Embryonic facial prominence (tissue), 1 donor: Measurements from ENCODE around the gene DNAJC16.
A peak's percentile ranks its signal among the peaks of the same experiment; 100 is the strongest.
"Not testable (repeated sequence)": the region's sequence is repeated elsewhere in the genome, so short reads cannot be mapped to it uniquely, and the experiment has no call there.

ENCODE experiments used
- DNase-seq: peaks from one replicate; pipeline ENCODE4 v3.0.0-alpha.2; 2016; ENCODE audit errors: extremely low spot score

Gene DNAJC16

GRCh38 chr1:15579683-15580047 is 53.0 kb downstream of the DNAJC16 start:
- DNase-seq: no peak

DNA sequence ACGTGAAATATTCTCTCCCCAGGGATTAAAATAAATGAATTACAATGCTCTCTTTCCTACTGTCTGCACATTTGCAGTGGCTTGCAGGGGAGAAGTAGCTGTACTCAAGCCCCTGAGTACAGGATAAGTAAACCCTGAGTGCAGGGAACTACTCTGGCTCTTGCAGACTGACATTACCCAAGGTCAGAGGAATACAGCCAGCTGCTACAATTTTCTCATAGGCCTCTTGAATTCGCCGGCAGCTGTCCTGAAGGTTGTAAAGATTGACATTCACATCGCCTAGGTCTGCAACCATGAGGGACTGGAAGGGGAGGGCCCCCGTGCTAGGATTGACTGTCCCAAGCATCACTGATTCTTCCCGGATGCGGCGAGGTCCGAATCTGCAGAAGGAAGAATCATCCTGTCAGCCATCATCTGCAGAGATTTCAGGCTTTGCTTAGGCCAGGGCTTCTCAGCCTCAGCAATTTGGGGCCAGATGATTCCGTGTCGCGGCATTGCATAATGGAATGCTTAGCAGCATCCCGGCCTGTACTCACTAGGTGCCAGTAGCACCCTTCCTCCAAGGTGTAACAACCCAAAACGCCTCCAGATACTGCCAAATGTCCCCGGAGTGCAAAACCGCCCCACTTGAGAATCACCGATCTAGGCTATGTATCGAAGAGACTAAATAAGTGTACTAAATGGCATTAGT is 56.5 kb downstream of the DNAJC16 start:
- DNase-seq: no peak

DNA sequence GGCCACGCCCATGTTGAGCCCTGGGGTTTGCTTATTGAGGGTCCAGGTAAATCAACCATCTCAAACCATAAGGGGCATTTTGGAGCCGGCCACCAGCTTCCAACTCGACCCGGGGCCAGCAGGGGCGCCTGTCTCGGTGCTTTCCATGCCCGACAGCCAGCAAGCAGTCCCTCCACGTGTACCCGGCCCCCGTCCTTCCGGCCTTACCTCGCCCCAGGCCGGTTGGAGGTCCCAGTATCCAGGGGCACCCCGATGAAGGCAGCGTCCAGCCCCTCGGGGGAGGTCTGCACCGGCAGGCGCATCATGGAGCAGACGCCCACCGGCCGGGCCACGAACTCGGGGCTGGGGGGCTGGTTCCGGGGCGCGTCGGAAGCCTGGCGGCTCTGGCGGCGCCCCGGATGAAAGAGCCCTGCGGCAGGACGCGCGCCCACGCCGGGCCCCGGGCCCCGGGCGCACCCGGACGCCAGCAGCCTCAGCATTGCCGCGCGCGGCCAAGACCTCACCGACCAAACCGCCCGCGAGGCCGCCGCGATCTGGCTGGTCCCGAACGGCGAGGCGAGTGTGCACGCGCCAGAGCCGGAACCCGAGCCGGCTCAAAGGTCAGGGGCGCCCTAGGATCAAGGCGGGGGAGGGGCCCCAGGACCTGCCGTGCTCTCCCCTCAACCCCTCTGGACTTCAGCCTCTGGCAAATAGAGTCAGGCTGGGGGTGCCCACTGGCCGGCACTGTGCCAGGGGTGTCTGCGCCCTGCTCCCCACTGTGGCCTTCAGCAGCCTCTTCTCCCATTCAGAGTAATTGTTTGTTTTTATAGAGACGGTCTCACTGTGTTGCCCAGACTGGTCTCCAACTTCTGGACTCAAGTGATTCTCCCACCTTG is 58.1 kb downstream of the DNAJC16 start, which contains the start of gene AGMAT:
AGMAT (minus strand) TSS at position 563 of the 875 bp plus-strand sequence; CDS start at position 479, 84 bp downstream.
- no peak for DNase-seq

GRCh38 chr1:15592285-15592684 is 65.6 kb downstream of the DNAJC16 start:
- DNase-seq: no peak

DNA sequence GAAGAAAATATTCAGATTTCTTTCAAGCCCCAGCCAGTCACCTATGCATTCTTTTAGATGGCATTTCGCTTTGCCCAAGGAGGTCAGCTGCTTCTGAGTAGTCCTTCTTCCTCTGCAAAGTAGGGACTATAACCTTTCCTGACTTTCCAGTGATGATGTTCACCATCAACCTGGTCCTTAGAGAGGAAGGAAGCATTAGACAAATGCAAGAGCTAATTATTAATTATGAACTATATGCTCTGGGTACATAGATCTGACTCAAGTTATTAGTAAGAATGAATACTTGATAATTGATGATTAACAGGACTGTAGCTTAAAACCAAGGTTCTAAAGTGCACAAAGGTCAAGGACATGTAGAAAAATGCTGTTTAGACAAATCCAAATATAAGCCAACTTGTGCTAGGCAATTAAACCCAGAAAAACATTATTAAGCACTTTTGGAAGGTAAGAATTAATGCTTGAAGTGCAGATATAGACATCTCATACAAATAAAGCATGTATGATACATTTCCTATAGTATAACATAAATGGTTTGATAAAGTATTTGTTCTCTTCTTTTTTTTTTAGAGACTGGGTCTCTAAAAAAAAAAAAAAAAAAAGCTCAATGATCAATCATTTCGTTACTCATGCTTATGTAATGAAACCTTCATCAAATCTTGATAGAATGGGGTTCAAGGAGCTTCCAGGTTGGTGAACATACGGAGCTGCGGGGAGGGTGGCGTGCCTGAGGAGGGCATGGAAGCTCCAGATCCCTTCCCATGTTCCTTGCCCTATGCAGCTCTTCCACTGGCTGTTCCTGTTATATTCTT is 69.4 kb downstream of the DNAJC16 start:
- no peak for DNase-seq

DNA sequence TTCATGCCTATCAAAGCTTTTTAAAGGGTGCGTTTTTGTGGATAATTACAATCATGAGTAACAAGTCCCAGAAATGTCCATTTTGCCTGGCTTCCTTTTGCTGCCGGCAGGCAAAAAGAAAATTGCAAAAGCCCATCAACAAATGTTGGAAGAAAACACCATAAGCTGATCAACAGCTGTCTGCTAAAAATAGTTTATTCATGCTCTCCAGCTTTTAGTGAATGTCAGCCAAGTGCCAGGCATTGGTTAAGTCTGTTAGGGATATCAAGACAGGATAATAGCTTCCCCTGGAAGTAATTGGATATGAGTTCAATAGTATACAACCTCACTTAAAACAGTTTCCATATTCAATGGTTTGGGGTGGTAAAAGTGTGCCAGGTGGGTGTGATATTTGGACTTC is 71.8 kb downstream of the DNAJC16 start:
- DNase-seq: no peak

DNA sequence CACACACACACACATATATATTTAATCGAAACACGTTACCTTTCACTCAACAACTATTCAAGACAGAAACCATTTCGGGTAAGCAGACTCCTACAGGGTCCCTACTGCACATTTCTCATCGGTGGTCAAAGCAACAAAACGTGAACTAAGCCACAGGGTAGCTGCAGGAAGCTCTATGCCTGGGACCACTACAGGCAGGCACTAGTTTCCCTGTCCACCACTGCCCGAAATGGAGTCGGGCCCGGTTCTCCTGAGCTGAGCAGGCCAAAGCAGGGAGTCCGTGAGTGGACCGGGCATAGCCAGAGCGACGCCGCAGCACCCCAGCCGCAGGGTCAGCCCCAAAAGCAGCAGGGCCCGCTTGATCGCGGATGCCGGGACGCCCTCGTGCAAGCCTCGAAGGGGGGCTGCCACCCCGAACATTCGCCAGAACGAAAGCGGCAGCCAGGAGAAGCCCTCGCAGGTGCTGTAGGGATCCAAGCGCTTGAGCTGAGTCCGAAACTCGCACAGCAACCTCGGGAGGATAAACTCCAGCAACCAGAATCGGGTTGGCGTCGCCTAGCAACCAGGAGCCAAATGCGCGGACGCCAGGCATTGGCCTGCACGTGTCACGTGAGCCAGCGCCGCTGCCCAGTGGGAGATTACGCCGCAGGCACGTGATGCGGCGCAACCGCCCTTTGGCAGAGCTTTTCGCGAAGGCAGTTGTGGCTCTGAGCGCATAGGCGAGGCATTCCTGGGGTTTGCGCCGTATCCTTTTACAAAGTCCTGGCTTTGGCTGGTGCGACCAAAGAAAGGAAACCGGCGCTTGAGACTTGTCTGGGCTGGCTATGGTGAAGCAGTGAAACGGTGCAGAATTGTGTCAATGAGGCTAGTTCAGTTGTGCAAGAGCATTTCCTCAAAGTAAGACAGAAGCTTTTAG is 76.7 kb downstream of the DNAJC16 start:
- DNase-seq: peak; percentile 91

DNA sequence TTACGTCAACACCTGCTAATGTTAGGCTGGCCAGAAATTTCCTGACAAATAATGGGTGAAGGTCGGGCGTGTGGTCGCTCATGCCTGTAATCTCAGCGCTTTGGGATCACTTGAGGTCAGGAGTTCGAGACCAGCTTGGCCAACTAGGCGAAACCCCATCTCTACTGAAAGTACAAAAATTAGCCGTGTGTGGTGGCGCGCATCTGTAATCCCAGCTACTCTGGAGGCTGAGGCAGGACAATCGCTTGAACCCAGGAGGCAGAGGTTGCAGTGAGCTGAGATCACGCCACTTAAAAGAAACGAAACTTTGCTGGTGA is 77.3 kb downstream of the DNAJC16 start:
- DNase-seq: not testable (repeated sequence)

- not testable (repeated sequence) for DNase-seq
Observed at GRCh38 chr1:15604400-15604799, 77.8 kb downstream of the DNAJC16 start.

DNA sequence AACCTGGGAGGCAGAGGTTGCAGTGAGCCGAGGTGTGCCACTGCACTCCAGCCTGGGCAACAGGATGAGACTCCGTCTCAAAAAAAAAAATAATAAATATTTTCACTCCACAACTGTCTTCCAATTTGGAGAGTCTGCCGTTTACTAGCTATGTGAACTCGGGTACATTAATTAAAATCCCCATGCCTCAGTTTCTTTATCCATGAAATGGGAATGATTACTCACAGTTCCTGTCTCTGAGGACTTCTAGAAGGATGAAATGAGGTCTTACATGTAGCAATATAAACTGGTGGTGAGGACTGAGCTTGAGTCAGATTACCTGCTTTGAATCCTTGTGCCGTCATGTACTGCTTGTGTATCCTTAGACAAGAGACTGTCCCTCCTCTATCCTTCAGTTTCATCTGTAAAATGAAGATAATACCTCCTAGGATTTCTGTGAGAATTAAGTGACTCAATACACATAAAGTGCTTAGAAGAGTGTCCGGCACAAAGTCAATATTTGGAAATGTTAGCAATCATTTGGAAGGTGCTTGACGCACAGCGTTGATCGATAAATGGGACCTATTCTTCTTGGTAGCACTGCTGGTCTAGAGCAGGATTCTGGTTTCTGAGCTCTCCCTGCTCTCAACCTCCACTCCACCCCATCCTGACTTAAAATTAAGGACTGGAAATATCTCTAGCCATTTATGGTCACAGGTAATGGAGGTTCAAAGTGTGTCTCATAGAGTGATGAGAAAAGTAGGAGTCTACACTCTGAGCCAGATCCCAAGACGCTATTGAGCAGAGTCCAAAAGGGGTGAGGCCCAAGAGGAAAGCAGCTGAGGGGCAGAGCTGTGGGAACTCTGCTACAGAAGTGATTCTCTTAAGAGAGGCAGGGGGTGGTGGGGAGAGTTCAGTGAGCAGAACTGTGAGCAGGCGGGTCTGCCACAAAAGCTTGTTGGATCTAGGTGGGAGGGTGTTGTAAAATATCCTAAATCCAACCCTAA is 79.0 kb downstream of the DNAJC16 start:
- no peak for DNase-seq

GRCh38 chr1:15609631-15610030 is 83.0 kb downstream of the DNAJC16 start:
- no peak for DNase-seq

- DNase-seq: no peak
Observed at GRCh38 chr1:15610167-15610566, 83.5 kb downstream of the DNAJC16 start.

DNA sequence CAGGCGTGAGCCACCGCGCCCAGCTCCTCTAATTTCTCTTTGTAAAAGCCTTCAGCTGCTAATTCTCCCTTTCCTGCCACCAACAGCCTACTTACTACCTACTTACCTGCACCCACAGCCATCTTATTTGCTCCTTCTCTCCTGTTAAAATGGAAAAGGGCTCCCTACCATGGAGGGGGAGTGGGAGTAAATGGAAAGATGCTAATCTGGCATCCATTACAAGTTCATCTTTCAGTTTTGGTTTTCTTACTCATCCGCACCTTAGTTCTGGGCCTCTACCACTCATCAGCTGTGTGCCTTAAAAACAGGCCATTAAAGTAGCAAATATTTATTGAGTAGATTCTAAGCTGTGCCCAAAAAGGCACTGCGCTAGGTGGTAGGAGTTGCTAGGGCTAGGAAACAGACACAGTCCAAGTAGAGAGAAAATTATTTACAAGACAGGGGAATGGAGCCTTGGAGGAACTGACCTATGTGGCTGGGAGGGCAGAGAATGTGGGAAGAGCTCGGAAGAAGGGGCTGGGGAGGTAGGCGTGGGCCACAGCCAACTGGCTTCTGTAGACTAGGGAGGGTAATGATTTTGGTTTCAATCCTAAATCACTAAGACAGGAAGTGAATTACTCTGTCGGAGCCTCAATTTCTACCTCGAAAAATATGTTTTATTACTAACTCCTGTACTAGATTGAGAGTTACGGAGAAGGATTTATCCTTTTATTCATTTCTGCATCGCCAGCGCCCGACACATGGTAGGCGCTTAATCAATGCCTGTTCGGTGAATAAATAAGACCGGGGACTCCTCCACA is 89.9 kb downstream of the DNAJC16 start:
- DNase-seq: peak; percentile 30

DNA sequence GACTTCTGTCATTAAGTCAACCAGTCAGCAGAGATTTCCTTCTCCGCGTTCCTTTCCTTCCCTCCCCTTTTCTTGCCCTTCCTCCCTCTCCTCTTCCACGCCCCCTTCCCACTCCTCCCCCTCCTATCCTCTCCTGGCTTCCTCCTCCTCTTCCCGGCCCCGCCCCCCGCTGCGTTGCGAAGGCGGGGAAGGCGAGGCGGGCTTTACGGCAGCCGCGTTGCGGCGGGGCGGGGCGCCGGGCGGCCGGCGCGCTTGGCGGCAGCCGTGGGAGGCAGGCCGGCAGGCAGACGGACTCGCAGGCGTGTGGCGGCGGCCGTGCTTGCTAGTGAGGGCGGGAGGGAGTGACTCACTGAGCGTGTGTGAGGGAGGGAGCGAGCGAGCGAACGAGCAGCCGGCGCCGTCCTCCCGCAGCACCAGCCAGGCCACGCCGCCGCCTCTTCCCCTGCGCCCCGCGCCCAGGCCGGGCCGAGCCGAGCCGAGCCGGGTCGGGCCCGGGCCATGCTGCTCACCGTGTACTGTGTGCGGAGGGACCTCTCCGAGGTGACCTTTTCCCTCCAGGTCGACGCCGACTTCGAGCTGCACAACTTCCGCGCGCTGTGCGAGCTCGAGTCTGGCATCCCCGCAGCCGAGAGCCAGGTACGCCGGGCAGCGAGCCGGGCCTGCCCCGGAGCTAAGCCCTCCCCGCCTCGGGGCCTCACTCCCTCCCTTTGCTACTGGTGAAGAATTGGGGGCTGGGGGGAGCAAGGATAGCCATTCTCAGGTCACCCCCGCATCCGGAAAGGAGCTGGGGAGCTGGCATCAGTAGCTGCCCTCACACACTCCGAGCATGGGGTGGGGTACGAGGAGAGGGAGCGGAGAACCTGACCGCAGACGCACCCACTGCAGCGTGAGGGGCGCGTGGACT is 90.8 kb downstream of the DNAJC16 start, which contains the start of gene DDI2:
DDI2 (plus strand) TSS at position 286 of the 904 bp plus-strand sequence; CDS start at position 499, 213 bp downstream.
- DNase-seq: peak; percentile 97

DNA sequence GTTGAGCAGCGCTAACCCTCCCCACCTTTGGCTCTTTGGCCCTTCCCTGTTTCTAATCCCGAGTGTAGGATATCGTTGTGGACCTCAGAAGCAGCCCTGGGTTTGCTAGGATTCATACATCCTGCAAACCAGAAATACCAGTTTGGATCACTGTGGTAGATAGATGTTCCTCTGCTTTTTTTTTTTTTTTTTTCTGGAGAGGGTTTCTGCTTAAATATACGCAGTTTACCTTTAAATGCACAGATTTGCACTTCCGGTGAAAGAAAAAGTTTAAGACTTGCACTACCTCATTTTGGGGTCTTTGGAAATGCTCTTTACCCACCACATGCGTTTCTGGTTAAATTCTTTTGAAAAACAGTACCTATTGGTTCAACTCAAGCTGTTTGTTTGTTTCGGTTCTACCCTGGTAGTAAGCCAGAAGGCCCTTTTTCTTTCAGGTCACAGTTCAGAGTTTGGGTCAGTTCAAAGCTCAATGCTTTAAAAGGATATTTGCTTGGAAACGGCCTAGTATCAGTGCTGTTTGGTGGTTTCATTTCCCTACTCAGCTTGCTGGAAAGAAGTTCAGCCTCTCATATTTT is 91.5 kb downstream of the DNAJC16 start:
- DNase-seq: peak; percentile 27

DNA sequence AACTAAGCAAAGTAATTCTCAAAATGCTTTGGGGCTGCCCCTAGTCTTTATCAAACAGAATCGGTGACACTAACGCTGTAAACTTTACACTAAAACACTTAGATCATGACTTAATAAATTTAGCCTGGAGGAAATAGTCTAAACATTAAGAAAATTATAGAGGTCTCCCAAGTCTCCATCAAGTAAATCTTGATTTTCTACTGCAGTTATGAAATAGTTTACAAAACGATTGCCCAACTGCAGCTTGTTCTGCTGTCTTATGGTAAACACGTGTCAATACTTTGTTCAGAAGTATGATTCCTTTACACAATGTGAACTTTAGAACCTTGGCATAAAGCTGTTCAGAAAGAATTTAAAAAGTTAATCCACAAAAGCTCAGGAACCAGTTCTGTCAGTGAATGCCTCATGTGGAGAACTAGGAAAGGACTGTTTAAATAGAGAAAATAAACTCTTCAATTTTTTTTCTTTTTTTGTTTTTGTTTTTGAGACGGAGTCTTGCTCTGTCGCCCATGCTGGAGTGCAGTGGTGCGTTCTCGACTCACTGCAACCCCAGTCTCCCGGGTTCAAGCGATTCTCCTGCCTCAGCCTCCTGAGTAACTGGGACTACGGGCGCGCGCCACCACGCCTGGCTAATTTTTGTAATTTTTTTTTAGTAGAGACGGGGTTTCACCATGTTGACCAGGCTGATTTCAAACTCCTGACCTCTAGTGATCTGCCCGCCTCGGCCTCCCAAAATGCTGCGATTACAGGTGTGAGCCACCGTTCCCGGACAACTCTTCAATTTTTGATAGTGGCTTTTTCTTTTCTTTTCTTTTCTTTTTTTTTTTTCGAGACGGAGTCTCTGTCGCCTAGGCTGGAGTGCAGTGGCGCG is 92.2 kb downstream of the DNAJC16 start:
- no peak for DNase-seq

- no peak for DNase-seq
Observed at GRCh38 chr1:15620155-15620545, 93.5 kb downstream of the DNAJC16 start.
